Subcutaneous adipose tissue (tissue), 4 donors: Measurements from ENCODE around the gene GTF3C5. TPM values are rescaled to one million over a fixed set of nuclear protein-coding genes. Genes with fewer than 3 reads are reported as not detected.

Source experiments
- CTCF ChIP-seq: fragments of 450-650 bp; IDR thresholded peaks from one replicate; pipeline ENCODE4 v1.5.1; 2016; ENCODE audit warnings: low read depth, mild to moderate bottlenecking, control low read depth, antibody characterized with exemption, moderate library complexity
- total RNA-seq, 4 donors: library from RNA; depleted of rRNA; stranded (reverse); fragments of >200 nt; gene quantifications; one replicate each; pipeline ENCODE4 v1.1.0, GENCODE V29; 2016

GTF3C5 gene
- total RNA-seq, 4 donors from 2014 or later: 32.0 to 63.1 (median 41.1) TPM

- no peak for TF ChIP-seq CTCF
Measured at GRCh38 chr9:132991351-132992300, 39.2 kb upstream of the GTF3C5 start.

DNA sequence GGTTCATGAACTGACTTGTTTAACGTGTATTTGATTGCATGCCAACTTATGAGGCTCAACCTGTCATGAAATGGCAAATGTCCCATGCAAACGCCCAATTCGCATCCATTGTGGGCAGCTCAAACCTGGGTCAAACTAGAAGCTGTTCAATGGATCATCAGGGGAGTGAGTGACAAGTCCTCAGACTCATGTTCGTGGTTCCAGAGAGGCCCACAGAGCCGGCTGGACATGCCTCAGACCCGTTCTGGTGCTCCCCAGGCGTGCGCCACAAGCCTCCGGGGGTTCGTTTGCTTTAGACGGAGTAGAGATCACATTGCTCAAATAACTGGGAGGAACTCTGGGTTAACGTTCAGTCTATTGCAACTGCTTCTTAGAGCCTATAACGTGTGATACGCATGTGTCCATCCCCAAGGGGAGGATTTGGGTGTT is 37.3 kb upstream of the GTF3C5 start:
- TF ChIP-seq CTCF: no peak

- no peak for TF ChIP-seq CTCF
Measured at GRCh38 chr9:132994410-132995120, 36.2 kb upstream of the GTF3C5 start.

- no peak for TF ChIP-seq CTCF
Measured at GRCh38 chr9:132995121-132995420, 35.7 kb upstream of the GTF3C5 start.

- no peak for TF ChIP-seq CTCF
Measured at GRCh38 chr9:132995879-132996278, 34.9 kb upstream of the GTF3C5 start.

DNA sequence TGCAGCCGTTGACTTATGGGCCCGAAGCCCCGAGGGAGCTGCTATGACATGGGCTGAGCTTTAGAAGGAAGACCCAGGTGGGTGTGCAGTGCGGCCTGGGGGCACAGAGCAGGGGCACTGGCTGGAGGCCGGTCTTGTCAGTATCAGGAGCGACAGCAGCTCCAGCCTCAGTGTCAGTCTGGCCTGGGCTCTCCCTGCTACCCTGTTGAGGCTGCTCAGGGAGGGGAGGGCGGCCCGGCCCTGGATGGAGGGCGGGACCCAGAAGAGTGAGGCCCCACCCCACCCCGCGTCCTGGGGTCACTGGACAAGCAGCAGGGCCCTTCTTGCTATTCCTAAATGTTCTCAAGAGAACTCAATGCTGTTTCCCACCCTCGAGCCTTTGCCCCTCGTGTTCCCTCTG is 34.3 kb upstream of the GTF3C5 start:
- no peak for TF ChIP-seq CTCF

GRCh38 chr9:132997591-132997990 is 33.2 kb upstream of the GTF3C5 start:
- TF ChIP-seq CTCF: no peak
